22Rv1 (cell line): ENCODE results near the gene F2.

Experiments
- H3K27ac ChIP-seq: fragments of 450-650 bp; 2 replicates; pipeline ENCODE4 v1.5.1; 2017
- CTCF ChIP-seq: fragments of 450-650 bp; IDR thresholded peaks from 2 replicates; pipeline ENCODE4 v1.5.1; 2017; ENCODE audit warnings: mild to moderate bottlenecking
- ZFX ChIP-seq: fragments of 450-650 bp; IDR thresholded peaks from 2 replicates; pipeline ENCODE4 v1.6.1; 2017; ENCODE audit warnings: antibody characterized with exemption, borderline replicate concordance

F2 gene

DNA sequence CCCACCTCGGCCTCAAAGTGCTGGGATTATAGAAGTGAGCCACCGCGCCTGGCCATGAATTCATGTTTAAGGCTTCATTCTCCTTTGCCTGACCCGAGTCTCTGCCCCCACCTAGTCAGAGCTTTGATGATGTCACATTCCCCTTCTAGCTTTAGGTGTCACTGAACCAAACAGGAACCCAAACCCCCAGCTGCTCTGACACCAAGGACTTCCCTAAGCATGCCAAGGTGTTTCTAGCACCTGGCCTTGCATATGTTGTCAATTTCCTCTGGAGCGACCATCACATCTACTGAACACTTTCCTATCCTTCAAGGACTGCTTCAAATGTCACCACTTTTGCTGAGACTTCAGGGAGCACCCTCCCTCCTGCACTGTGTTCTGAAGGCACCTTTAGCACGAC is 2.3 kb downstream of the F2 start:
- TF ChIP-seq ZFX (no peak), CTCF (no peak)
- peak overlapping the region; percentile 27; the same call in 1 of the 2 replicates for H3K27ac ChIP-seq

DNA sequence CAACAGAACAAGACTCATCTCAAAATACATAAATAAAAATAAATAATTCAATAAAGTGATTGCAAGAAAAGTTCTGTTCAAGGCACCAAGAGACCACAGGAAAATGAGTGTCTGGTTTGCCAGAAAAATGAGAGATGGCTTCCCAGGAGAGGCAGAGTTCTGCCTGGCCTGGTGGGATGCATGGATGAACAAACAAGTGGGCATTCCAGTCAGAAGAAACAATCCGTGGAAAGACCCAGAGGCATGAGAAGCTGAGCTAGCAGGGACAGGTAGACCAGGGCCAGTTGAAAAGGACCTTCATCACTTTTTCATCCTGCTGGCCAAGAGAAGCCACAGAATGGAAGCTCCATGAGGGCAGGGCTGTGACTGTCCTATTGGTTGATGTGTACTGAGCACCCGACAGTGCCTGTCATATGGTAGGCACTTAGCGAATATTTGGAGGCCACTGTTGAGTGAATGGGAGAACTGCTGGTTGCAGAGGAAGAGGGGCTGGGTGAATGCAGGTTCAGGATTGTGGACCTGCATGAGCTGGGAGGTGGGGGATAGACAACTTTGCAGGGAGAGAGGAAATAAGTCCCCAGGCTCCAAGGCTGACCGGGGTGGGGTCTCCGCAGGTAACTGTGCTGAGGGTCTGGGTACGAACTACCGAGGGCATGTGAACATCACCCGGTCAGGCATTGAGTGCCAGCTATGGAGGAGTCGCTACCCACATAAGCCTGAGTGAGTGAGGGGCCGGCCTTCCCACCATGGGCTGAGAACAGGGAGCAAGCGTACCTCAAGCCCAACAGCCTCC is 3.7 kb downstream of the F2 start:
- TF ChIP-seq CTCF (no peak), ZFX (no peak)
- H3K27ac ChIP-seq = no peak overlapping the region

- no peak overlapping the region for H3K27ac ChIP-seq
- TF ChIP-seq CTCF (no peak), ZFX (no peak)
These were observed 4.3 kb downstream of the F2 start for GRCh38 chr11:46723359-46723680.

DNA sequence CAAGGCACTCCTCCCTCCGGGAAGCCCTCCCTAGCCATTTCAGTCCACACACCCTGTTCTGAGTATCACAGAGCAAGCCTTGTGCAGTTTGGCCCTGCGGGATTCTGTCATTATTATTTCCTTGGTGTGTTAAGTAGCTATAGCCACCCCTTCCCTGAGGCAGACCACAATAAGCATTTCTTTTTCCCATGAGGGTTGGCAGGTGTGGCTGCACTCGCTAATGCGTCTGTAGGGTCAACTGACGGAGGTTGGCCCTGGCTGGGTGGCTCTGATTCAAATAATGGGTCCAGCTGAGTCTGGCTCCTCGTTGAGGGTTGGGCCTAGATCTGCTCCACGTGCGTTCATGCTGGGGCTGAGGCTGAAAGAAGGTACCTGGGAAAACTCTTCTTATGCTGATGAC is 5.1 kb downstream of the F2 start:
- H3K27ac ChIP-seq = no peak overlapping the region
- TF ChIP-seq CTCF (no peak), ZFX (no peak)

- no peak overlapping the region for H3K27ac ChIP-seq
- TF ChIP-seq CTCF = no peak
- TF ChIP-seq ZFX = no peak
These were observed 6.6 kb downstream of the F2 start for GRCh38 chr11:46725338-46726205.

DNA sequence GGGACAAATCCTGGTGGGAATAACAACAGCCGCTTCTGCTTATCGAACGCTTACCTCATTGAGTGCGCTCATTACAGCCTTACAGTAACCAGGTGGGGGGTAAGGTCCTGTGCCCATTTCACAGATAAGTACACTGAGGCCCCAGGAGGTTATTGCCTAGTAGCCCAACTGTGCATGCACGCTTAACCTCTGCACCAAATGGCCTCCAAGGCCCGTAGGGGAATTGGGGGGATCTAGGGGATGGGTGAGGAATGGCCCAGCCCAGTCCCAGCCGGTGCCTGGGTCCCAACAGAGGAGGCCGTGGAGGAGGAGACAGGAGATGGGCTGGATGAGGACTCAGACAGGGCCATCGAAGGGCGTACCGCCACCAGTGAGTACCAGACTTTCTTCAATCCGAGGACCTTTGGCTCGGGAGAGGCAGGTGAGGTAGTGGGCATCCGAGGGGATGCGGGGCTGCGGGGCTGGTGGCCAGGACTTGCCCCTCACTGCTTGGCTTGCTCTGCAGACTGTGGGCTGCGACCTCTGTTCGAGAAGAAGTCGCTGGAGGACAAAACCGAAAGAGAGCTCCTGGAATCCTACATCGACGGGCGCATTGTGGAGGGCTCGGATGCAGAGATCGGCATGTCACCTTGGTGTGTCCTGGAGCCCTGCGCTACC is 7.3 kb downstream of the F2 start:
- TF ChIP-seq ZFX (no peak), CTCF (no peak)

More for the DNA sequence above, 7.3 kb downstream of the F2 start:
- H3K27ac ChIP-seq = no peak overlapping the region
